GM21528 (cell line): ENCODE data around the gene RHCG.
A peak's percentile ranks its signal among the peaks of the same experiment; 100 is the strongest.

ENCODE experiments used
- ATAC-seq: cut with Tn5 transposase; IDR thresholded peaks from one replicate; pipeline ENCODE4 v1.9.1; 2021; ENCODE audit warnings: mild to moderate bottlenecking, moderate library complexity; ENCODE audit not compliant: unreplicated experiment, low FRiP score

The RHCG gene

DNA sequence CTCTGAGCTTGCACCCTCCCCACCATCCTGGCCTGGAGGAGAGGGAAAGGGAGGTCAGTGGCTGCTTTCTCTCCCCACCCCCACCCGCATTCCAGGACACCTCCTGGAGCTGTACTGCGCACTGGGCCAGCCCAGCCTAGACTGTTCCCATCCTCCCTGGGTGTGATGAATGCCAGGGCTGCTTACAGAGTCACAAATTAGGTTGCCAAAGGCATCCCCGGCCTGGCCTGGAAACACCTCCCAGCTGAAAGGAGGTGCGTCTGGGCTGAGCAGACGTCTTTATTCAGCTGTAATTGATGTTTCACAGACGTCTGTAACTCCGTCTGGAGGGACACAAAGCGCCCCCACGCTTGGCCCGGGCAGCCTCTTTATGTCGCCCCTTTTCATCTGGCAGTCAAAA, 47.6 kb downstream of the RHCG start:
- ATAC-seq, result no peak

- ATAC-seq, result no peak
Observed at GRCh38 chr15:89447676-89448075, 48.7 kb downstream of the RHCG start.

- ATAC-seq, result no peak
Observed at GRCh38 chr15:89446255-89446891, 50.0 kb downstream of the RHCG start.

DNA sequence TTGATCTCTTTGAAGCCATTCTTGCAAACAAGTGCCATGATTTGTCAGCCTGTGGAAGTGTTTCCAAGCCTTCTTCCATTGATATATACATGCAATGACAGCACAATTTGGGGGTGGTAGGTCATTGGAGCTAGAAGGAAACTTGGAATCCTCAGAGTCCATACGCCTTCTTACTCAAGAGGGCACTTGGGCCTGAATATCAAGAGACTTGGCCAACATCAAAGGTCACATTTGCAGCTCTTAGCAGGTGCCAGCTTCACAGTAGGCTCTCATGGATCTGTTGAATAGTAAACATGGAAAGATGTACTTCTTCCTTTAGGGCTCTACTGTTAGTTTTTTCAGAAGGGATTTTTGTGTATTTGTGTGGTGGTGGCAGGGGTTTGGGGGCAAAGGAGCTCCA, 50.9 kb downstream of the RHCG start:
- ATAC-seq, result no peak

GRCh38 chr15:89444241-89445225, 51.9 kb downstream of the RHCG start:
- ATAC-seq, result no peak

GRCh38 chr15:89443581-89443980, 52.8 kb downstream of the RHCG start:
- no peak for ATAC-seq

DNA sequence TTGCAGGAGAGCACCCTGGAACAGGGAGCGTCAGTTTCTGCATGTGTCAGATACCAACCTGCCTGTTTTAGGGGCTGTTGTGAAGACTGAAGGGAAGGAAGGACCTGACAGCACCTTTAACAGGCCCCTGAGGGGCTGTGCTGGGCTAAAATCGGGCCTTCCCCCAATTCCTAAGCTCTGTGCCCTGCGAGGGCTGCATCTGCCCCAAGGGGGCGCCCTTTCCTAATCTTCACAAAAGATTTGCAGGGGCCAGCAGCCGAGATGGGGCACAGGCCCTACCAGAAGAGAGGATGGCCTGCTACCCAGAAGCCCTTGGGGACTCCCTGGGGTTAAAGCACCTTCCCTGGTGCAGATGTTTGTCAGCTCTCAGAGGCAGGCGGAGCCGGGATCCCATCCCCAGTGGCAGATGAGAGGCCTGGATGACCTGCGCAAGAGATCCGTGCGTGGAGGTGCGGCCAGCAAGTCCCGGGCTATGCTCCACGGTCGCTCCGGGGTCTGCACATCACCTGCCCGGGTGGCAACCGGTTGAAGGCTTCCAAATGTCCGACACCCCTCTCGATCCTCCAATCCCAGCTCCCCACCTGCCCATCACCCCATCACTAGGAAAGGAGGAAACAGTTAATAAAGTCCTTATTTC, 53.6 kb downstream of the RHCG start:
- ATAC-seq, result no peak

DNA sequence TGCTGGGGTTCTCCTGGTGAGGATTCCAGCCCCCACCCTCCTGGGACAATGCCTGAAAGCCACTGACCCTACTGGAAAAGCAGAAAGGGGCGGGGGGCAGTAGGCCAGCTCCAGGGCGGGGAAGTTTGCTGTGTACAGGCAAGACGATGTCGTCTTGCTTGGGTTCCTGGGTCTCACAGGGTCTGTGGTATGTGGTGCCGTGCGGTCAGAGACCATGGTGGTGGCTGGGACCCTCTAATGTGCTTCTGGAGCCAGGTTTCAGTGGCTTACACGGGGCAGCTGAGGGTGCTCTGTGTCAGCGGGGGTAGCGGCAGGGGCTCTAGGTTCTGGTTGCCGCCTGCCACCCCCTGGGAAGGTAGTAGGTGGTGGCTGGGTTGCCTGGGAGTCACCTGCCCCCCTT, 54.2 kb downstream of the RHCG start:
- ATAC-seq, result no peak

DNA sequence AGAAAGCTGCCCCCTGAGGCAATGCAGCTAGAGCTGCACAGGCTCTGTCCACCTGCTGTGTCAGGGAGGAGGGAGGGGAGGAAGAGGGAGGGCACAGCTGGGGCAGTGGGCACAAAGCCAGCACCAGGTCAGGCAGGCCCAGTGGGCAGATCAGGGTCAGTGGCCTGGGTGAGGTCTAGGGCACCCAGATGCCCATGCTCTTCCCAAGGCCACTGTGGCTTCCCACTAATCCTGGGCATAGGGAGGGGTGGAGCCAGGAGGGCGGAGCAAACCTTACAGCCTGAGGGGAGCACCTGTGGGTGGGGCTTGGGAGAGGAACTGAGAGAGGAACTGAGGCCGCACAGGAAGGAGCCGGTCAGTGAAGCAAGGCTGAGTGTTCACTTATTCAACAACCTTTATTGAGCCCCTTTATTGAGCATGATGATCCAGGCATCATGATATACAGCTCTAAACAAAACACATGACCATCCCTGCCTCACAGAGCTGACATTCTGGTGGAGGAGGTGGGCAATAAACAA, 55.0 kb downstream of the RHCG start:
- ATAC-seq, result peak; percentile 96

- ATAC-seq, result no peak
Observed at GRCh38 chr15:89439764-89440163, 56.6 kb downstream of the RHCG start.

GRCh38 chr15:89436560-89437311, 59.6 kb downstream of the RHCG start:
- ATAC-seq, result no peak

- no peak for ATAC-seq
Observed at GRCh38 chr15:89435362-89435761, 61.0 kb downstream of the RHCG start.

GRCh38 chr15:89433686-89434085, 62.7 kb downstream of the RHCG start:
- ATAC-seq, result no peak

GRCh38 chr15:89430530-89431341, 65.6 kb downstream of the RHCG start:
- peak; percentile 86 for ATAC-seq

DNA sequence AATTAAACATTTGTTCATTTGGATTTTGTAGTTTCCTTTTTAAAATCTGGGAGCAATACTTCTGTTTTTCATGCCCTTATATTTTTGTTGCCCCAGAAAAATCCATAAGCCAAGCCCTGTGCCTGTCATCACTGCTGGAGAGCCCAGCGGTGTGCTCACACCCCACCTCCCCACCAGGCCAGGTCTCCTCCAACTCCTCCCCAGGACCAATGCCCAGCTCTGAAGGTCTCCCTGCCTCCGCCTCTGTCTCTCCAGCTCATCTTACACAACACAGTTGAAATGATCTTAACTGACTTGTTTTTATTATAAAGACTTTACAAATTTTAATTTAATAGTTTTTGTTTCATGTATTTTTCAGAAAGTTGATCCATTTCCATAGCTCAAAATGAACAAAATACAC, 66.4 kb downstream of the RHCG start:
- ATAC-seq, result no peak

DNA sequence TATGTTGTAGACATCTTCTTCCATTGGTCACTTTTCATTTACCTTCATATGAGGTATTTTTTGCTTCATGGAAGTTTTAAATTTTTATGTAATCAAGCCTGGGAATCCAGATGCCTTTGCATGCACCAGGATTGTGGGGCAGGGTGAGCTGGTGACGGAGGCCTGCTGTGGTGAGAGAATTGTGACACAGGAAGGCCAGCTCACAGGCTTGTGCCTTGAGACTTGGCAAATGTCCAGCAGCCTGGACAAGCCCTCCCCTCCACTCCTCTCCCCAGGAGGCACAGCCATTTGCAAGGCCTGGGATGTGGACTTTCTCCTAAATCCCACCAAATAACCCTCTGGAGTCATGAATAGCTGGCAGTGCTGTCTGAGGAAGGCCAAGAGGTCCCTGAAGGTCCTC, 67.4 kb downstream of the RHCG start:
- no peak for ATAC-seq

DNA sequence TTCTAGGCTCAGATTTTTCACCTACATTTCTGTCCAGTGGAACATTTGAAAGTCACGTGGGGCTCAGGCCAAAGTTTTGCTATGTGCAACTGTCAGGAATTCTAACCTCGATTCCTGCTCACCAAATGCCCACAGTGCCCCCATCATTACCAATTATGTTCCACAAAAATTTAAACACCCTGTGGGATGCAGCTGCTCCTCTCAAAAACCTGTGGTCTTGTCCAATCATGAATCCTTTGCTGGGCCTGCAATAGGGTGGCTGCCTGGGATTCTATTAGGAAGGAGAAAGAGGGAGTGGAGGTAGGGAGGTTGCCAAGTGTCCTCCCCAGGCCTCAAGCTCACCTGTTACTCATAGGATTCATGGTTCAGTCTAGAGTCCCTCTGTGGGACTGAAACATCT, 68.1 kb downstream of the RHCG start:
- no peak for ATAC-seq

GRCh38 chr15:89426500-89426899, 69.9 kb downstream of the RHCG start:
- ATAC-seq, result no peak

DNA sequence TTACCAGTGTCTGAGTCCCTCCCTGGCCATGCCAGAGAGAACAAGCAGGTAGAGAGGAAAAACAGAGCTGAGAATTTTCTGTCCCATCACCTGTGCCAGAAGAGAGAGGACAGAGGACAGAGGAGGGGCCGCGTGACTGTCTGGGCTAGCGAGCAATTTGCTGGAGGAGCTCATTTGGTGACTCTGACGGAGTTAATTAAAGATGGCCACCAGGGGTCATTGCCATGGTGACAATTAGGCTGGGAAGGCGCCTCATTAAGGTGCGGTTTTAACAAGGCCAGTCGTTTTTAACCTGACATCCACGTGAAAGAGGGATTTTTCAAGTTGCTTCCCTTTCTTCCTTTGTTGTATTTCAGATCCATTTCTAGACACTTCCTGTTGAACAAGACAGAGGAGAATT, 72.4 kb downstream of the RHCG start:
- ATAC-seq, result no peak
